H9 (cell line): ENCODE data around the gene MTMR6. TPM values are rescaled to one million over a fixed set of nuclear protein-coding genes. Genes with fewer than 3 reads are reported as not detected.

Experiments used
- DNase-seq: peaks from one replicate; pipeline ENCODE4 v3.0.0-alpha.2; 2017
- H2AFZ ChIP-seq: one replicate; pipeline ENCODE4 v1.6.1; 2013; ENCODE audit warnings: mild to moderate bottlenecking, low read length, control low read depth, moderate library complexity
- H2AK5ac ChIP-seq: 2 replicates; pipeline ENCODE4 v1.6.1; 2013; ENCODE audit warnings: low read length, control low read depth, mixed read lengths; ENCODE audit not compliant: insufficient read length
- H2BK120ac ChIP-seq: one replicate; pipeline ENCODE4 v1.6.1; 2013; ENCODE audit warnings: low read depth, mild to moderate bottlenecking, low read length, control low read depth, inconsistent platforms; ENCODE audit not compliant: poor library complexity, severe bottlenecking
- H2BK12ac ChIP-seq: 2 replicates; pipeline ENCODE4 v1.6.1; 2013; ENCODE audit warnings: low read length, control low read depth, mixed read lengths, low read depth; ENCODE audit not compliant: insufficient read length
- H2BK15ac ChIP-seq: 2 replicates; pipeline ENCODE4 v1.6.1; 2013; ENCODE audit warnings: low read depth, low read length, control low read depth
- H2BK20ac ChIP-seq: one replicate; pipeline ENCODE4 v1.6.1; 2013; ENCODE audit warnings: low read depth, mild to moderate bottlenecking, low read length, control low read depth, inconsistent platforms; ENCODE audit not compliant: poor library complexity, severe bottlenecking
- H2BK5ac ChIP-seq: 2 replicates; pipeline ENCODE4 v1.6.1; 2013; ENCODE audit warnings: low read length, control low read depth, mixed read lengths; ENCODE audit not compliant: insufficient read length
- H3K14ac ChIP-seq: 2 replicates; pipeline ENCODE4 v1.6.1; 2013; ENCODE audit warnings: low read length, control low read depth; ENCODE audit not compliant: insufficient read depth
- H3K18ac ChIP-seq: 2 replicates; pipeline ENCODE4 v1.6.1; 2013; ENCODE audit warnings: low read depth, mild to moderate bottlenecking, mixed read lengths, low read length, control low read depth; ENCODE audit not compliant: insufficient read length
- H3K23ac ChIP-seq: 2 replicates; pipeline ENCODE4 v1.6.1; 2013; ENCODE audit warnings: low read length, control low read depth, mixed read lengths, low read depth; ENCODE audit not compliant: insufficient read length
- H3K23me2 ChIP-seq: 2 replicates; pipeline ENCODE4 v1.6.1; 2013; ENCODE audit warnings: low read depth, mild to moderate bottlenecking, mixed read lengths, low read length, control low read depth; ENCODE audit not compliant: insufficient read length, poor library complexity, severe bottlenecking
- H3K27ac ChIP-seq: 2 replicates; pipeline ENCODE4 v1.5.1; 2013; ENCODE audit warnings: low read length, control low read depth, mixed read lengths, low read depth; ENCODE audit not compliant: insufficient read length
- H3K27me3 ChIP-seq: 2 replicates; pipeline ENCODE4 v1.6.1; 2013; ENCODE audit warnings: low read length, control low read depth, inconsistent platforms; ENCODE audit not compliant: insufficient read depth
- H3K4ac ChIP-seq: 2 replicates; pipeline ENCODE4 v1.6.1; 2013; ENCODE audit warnings: low read depth, mild to moderate bottlenecking, control low read depth, inconsistent platforms, low read length, moderate library complexity
- H3K4me1 ChIP-seq: 2 replicates; pipeline ENCODE4 v1.6.1; 2013; ENCODE audit warnings: low read length, control low read depth, inconsistent platforms; ENCODE audit not compliant: insufficient read depth
- H3K4me2 ChIP-seq: 2 replicates; pipeline ENCODE4 v1.6.1; 2013; ENCODE audit warnings: low read length, control low read depth, mixed read lengths; ENCODE audit not compliant: insufficient read length, insufficient read depth
- H3K56ac ChIP-seq: 2 replicates; pipeline ENCODE4 v1.6.1; 2013; ENCODE audit warnings: low read depth, mild to moderate bottlenecking, mixed read lengths, low read length, control low read depth; ENCODE audit not compliant: insufficient read length
- H3K79me1 ChIP-seq: 2 replicates; pipeline ENCODE4 v1.6.1; 2013; ENCODE audit warnings: low read depth, mild to moderate bottlenecking, moderate library complexity, low read length, control low read depth, inconsistent platforms; ENCODE audit not compliant: insufficient read depth, poor library complexity, severe bottlenecking
- H3K79me2 ChIP-seq: 2 replicates; pipeline ENCODE4 v1.6.1; 2013; ENCODE audit warnings: low read length, control low read depth, inconsistent platforms; ENCODE audit not compliant: insufficient read depth
- H3K9ac ChIP-seq: 2 replicates; pipeline ENCODE4 v1.6.1; 2013; ENCODE audit warnings: low read length, control low read depth, mixed read lengths; ENCODE audit not compliant: insufficient read length; ENCODE audit errors: extremely low read depth
- H3K9me3 ChIP-seq: one replicate; pipeline ENCODE4 v1.6.1; 2013; ENCODE audit warnings: low read depth, low read length, inconsistent platforms; ENCODE audit not compliant: control insufficient read depth
- H3T11ph ChIP-seq: one replicate; pipeline ENCODE4 v1.6.1; 2013; ENCODE audit warnings: mild to moderate bottlenecking, low read length, control low read depth, inconsistent platforms
- H4K20me1 ChIP-seq: one replicate; pipeline ENCODE4 v1.6.1; 2013; ENCODE audit not compliant: control insufficient read depth, insufficient read length, insufficient read depth
- H4K5ac ChIP-seq: 2 replicates; pipeline ENCODE4 v1.6.1; 2013; ENCODE audit warnings: low read depth, mild to moderate bottlenecking, mixed read lengths, low read length, control low read depth; ENCODE audit not compliant: insufficient read length
- H4K8ac ChIP-seq: replicated peaks from 2 replicates; pipeline ENCODE4 v1.6.1; 2013; ENCODE audit warnings: low read length, control low read depth, mixed read lengths, low read depth; ENCODE audit not compliant: insufficient read length
- H4K91ac ChIP-seq: 2 replicates; pipeline ENCODE4 v1.6.1; 2013; ENCODE audit warnings: low read depth, mild to moderate bottlenecking, moderate library complexity, mixed read lengths, low read length, control low read depth; ENCODE audit not compliant: insufficient read length
- H3K27ac Mint-ChIP-seq, 3 experiments: 2 replicates in 2 of 3; 3 replicates in 1 of 3; pipeline ENCODE4 v1.8.0; 2020 to 2021; ENCODE audit warnings: mixed read lengths in 3 of 3, mild to moderate bottlenecking in 1 of 3, moderate library complexity in 1 of 3
- H3K27me3 Mint-ChIP-seq: 2 replicates; pipeline ENCODE4 v1.8.0; 2021; ENCODE audit warnings: low read depth, mild to moderate bottlenecking, moderate library complexity, mixed read lengths
- H3K36me3 Mint-ChIP-seq, 3 experiments: 2 replicates in 2 of 3; 3 replicates in 1 of 3; pipeline ENCODE4 v1.8.0; 2020 to 2021; ENCODE audit warnings: low read depth in 3 of 3, mixed read lengths in 3 of 3; ENCODE audit not compliant: insufficient read depth in 1 of 3
- H3K4me1 Mint-ChIP-seq, 2 experiments: 2 replicates each; pipeline ENCODE4 v1.8.0; 2020; ENCODE audit warnings: mixed read lengths in 2 of 2
- H3K4me3 Mint-ChIP-seq, 2 experiments: 2 replicates in 1 of 2; 3 replicates in 1 of 2; pipeline ENCODE4 v1.8.0; 2020 to 2021; ENCODE audit warnings: mild to moderate bottlenecking in 2 of 2, mixed read lengths in 2 of 2, moderate library complexity in 1 of 2
- H3K9me3 Mint-ChIP-seq, 2 experiments: 2 replicates in 1 of 2; 3 replicates in 1 of 2; pipeline ENCODE4 v1.8.0; 2020; ENCODE audit warnings: mild to moderate bottlenecking in 2 of 2, mixed read lengths in 2 of 2, moderate library complexity in 1 of 2
- WGBS: extraction: QIAGEN DNeasy Blood & Tissue Kit; methylation state at CpG from one replicate; pipeline ENCODE4 v1.1.7; 2013; ENCODE audit warnings: missing lambda C conversion rate, low lambda C conversion rate, mixed read lengths; ENCODE audit not compliant: insufficient read length; ENCODE audit errors: extremely low coverage; 5-methylcytosine and 5-hydroxymethylcytosine counted together
- total RNA-seq: library from RNA; stranded (reverse); gene quantifications from 2 replicates; pipeline ENCODE4 v1.2.1, GENCODE V29; 2021
- TF ChIP-seq, protein P1 (sequence below): fragments of 200-600 bp; sonication (generic); conservative IDR thresholded peaks from 3 replicates; pipeline ENCODE4 v1.8.0; 2021; ENCODE audit warnings: antibody characterized with exemption, mild to moderate bottlenecking

The MTMR6 gene
- total RNA-seq, 1 experiment from 2014 or later: 7.0 TPM

DNA sequence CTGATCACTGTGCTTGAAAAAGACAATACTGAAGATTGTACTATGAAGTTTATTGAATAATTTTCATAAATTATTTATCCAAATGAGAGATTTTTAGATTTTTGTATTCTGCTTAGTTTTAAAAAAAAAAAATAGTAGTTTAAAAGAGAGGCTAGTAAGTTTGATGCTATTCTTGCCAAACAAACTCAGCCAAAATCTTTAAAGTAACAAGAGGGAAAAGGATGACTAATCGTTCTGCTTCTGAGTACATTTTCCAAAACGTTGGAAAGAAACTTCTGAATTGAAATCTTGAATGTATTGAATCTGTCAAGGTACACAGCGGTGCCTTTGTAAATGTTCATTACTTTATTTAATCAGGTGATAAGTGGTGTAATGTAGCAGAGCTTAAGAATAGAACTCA lies 48.6 kb upstream of the MTMR6 start:
- no peaks in the 10 kb centered on the region for H3K9me3 ChIP-seq
- H3K14ac ChIP-seq: no peak overlapping the region

More for the DNA sequence above, 48.6 kb upstream of the MTMR6 start:
- Histone ChIP-seq H2AK5ac (no peak overlapping the region), H2BK120ac (no peak overlapping the region), H3K18ac (no peak overlapping the region), H4K8ac (no peak overlapping the region), H3K56ac (no peak overlapping the region), H3K79me2 (no peaks in the 10 kb centered on the region), H4K20me1 (no peaks in the 10 kb centered on the region), H3K4me1 (no peaks in the 10 kb centered on the region), H4K5ac (no peak overlapping the region), H2BK12ac (no peak overlapping the region), H2BK5ac (no peak overlapping the region), H4K91ac (no peak overlapping the region), H3K4ac (no peak overlapping the region), H3K79me1 (no peaks in the 10 kb centered on the region), H3K23ac (no peak overlapping the region), H2BK20ac (no peak overlapping the region), H3K27me3 (no peaks in the 10 kb centered on the region), H2BK15ac (no peak overlapping the region), H3K9ac (no peak overlapping the region), H3K23me2 (no peaks in the 10 kb centered on the region), H3T11ph (no peak overlapping the region), H3K27ac (no peak overlapping the region), H3K4me2 (no peak overlapping the region), H2AFZ (no peak overlapping the region)
- Mint-ChIP-seq H3K27me3 (no peaks in the 10 kb centered on the region), H3K36me3 (peaks cover 4 to 46% (median 32%) of the 10 kb centered on the region in 3 experiments; a peak in 6 of 7 replicates), H3K4me3 (no peak overlapping the region), H3K4me1 (no peaks in the 10 kb centered on the region), H3K9me3 (no peaks in the 10 kb centered on the region), H3K27ac (no peak overlapping the region)
- WGBS: no CpG with 5 or more reads among the region's 3 CpGs
- DNase-seq: no peak
- TF ChIP-seq, protein P1, sequence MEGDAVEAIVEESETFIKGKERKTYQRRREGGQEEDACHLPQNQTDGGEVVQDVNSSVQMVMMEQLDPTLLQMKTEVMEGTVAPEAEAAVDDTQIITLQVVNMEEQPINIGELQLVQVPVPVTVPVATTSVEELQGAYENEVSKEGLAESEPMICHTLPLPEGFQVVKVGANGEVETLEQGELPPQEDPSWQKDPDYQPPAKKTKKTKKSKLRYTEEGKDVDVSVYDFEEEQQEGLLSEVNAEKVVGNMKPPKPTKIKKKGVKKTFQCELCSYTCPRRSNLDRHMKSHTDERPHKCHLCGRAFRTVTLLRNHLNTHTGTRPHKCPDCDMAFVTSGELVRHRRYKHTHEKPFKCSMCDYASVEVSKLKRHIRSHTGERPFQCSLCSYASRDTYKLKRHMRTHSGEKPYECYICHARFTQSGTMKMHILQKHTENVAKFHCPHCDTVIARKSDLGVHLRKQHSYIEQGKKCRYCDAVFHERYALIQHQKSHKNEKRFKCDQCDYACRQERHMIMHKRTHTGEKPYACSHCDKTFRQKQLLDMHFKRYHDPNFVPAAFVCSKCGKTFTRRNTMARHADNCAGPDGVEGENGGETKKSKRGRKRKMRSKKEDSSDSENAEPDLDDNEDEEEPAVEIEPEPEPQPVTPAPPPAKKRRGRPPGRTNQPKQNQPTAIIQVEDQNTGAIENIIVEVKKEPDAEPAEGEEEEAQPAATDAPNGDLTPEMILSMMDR: no peak
